NAMALWA (cell line): ENCODE results near the gene PBRM1.

ENCODE experiments used
- DNase-seq: peaks from one replicate; pipeline ENCODE4 v3.0.0-alpha.2; 2015; ENCODE audit warnings: low spot score

Gene PBRM1

GRCh38 chr3:52509753-52510328, 175.9 kb downstream of the PBRM1 start:
- no peak for DNase-seq

- DNase-seq = no peak
Measured at GRCh38 chr3:52507359-52507758, 178.4 kb downstream of the PBRM1 start.

GRCh38 chr3:52506266-52506966, 179.3 kb downstream of the PBRM1 start:
- no peak for DNase-seq

- DNase-seq = no peak
Measured at GRCh38 chr3:52504977-52505376, 180.7 kb downstream of the PBRM1 start.

GRCh38 chr3:52503788-52504424, 181.8 kb downstream of the PBRM1 start:
- DNase-seq = no peak

GRCh38 chr3:52502808-52503350, 182.8 kb downstream of the PBRM1 start:
- DNase-seq = no peak

- DNase-seq = no peak
Measured at GRCh38 chr3:52502001-52502400, 183.7 kb downstream of the PBRM1 start.

GRCh38 chr3:52501046-52501445, 184.7 kb downstream of the PBRM1 start:
- no peak for DNase-seq

- DNase-seq = no peak
Measured at GRCh38 chr3:52498137-52499054, 187.3 kb downstream of the PBRM1 start.

GRCh38 chr3:52495777-52496602, 189.7 kb downstream of the PBRM1 start:
- no peak for DNase-seq
